GF-D8 (cell line): Measurements from ENCODE around the gene ENDOD1.

Experiments
- DNase-seq: peaks from one replicate; lab custom pipeline; 2025; lab: John Stamatoyannopoulos, UW

Gene ENDOD1

GRCh38 chr11:95144313-95145235 is 54.9 kb downstream of the ENDOD1 start:
- no peak for DNase-seq

GRCh38 chr11:95145430-95146060 is 55.9 kb downstream of the ENDOD1 start:
- DNase-seq, result no peak

GRCh38 chr11:95147364-95147905 is 57.8 kb downstream of the ENDOD1 start:
- no peak for DNase-seq

GRCh38 chr11:95148406-95148805 is 58.8 kb downstream of the ENDOD1 start:
- DNase-seq, result no peak

GRCh38 chr11:95148938-95149337 is 59.3 kb downstream of the ENDOD1 start:
- DNase-seq, result no peak

GRCh38 chr11:95149651-95150364 is 60.2 kb downstream of the ENDOD1 start:
- no peak for DNase-seq

- DNase-seq, result no peak
Observed at GRCh38 chr11:95150956-95151684, 61.5 kb downstream of the ENDOD1 start.

- DNase-seq, result no peak
Observed at GRCh38 chr11:95152876-95153856, 63.5 kb downstream of the ENDOD1 start.

GRCh38 chr11:95153857-95154246 is 64.2 kb downstream of the ENDOD1 start:
- no peak for DNase-seq

- no peak for DNase-seq
Observed at GRCh38 chr11:95154514-95154913, 64.9 kb downstream of the ENDOD1 start.

- DNase-seq, result no peak
Observed at GRCh38 chr11:95155385-95155784, 65.7 kb downstream of the ENDOD1 start.

- DNase-seq, result no peak
Observed at GRCh38 chr11:95156133-95156721, 66.6 kb downstream of the ENDOD1 start.

- no peak for DNase-seq
Observed at GRCh38 chr11:95156916-95157541, 67.4 kb downstream of the ENDOD1 start.

GRCh38 chr11:95157824-95158223 is 68.2 kb downstream of the ENDOD1 start:
- DNase-seq, result no peak

- DNase-seq, result no peak
Observed at GRCh38 chr11:95161248-95161647, 71.6 kb downstream of the ENDOD1 start.

- no peak for DNase-seq
Observed at GRCh38 chr11:95163106-95163505, 73.5 kb downstream of the ENDOD1 start.

GRCh38 chr11:95165638-95166037 is 76.0 kb downstream of the ENDOD1 start:
- DNase-seq, result no peak

GRCh38 chr11:95166781-95167180 is 77.1 kb downstream of the ENDOD1 start:
- DNase-seq, result no peak

GRCh38 chr11:95170294-95170693 is 80.6 kb downstream of the ENDOD1 start:
- no peak for DNase-seq
